Endometrium (tissue), 2 donors: ENCODE measurements around the gene TMEM161A.
"Not testable (repeated sequence)": the region's sequence is repeated elsewhere in the genome, so short reads cannot be mapped to it uniquely, and the experiment has no call there.

ENCODE experiments used
- FAIRE-seq: peaks from 2 replicates; lab custom pipeline; 2012; peaks lifted over from hg19 to GRCh38; lab: Jason Lieb, UNC
- donor health status: control.
- donor health status: control.

The TMEM161A gene

GRCh38 chr19:19155495-19156219, 17.4 kb upstream of the TMEM161A start:
- FAIRE-seq = no peak

GRCh38 chr19:19154768-19155494, 16.7 kb upstream of the TMEM161A start:
- FAIRE-seq = no peak

GRCh38 chr19:19152668-19153384, 14.5 kb upstream of the TMEM161A start:
- FAIRE-seq = no peak

GRCh38 chr19:19151418-19151817, 13.1 kb upstream of the TMEM161A start:
- FAIRE-seq = no peak

GRCh38 chr19:19149435-19149834, 11.2 kb upstream of the TMEM161A start:
- FAIRE-seq = no peak

- not testable (repeated sequence) for FAIRE-seq
Observed at GRCh38 chr19:19148504-19148903, 10.2 kb upstream of the TMEM161A start.

GRCh38 chr19:19147344-19147743, 9.1 kb upstream of the TMEM161A start:
- FAIRE-seq = no peak

- FAIRE-seq = no peak
Observed at GRCh38 chr19:19146865-19147264, 8.6 kb upstream of the TMEM161A start.

- FAIRE-seq = no peak
Observed at GRCh38 chr19:19145684-19146608, 7.7 kb upstream of the TMEM161A start.

- FAIRE-seq = no peak
Observed at GRCh38 chr19:19145281-19145680, 7.0 kb upstream of the TMEM161A start.

- FAIRE-seq = no peak
Observed at GRCh38 chr19:19142347-19142746, 4.1 kb upstream of the TMEM161A start.

GRCh38 chr19:19140476-19140875, 2.2 kb upstream of the TMEM161A start:
- FAIRE-seq = no peak

GRCh38 chr19:19139876-19140229, 1.6 kb upstream of the TMEM161A start:
- FAIRE-seq = no peak

- no peak for FAIRE-seq
Observed at GRCh38 chr19:19137556-19138108, 646 bp downstream of the TMEM161A start.

GRCh38 chr19:19135713-19136112, 2.6 kb downstream of the TMEM161A start:
- FAIRE-seq = not testable (repeated sequence)

- no peak for FAIRE-seq
Observed at GRCh38 chr19:19134687-19135158, 3.6 kb downstream of the TMEM161A start.

GRCh38 chr19:19133985-19134384, 4.3 kb downstream of the TMEM161A start:
- FAIRE-seq = no peak

- FAIRE-seq = no peak
Observed at GRCh38 chr19:19132912-19133311, 5.4 kb downstream of the TMEM161A start.

GRCh38 chr19:19131989-19132388, 6.3 kb downstream of the TMEM161A start:
- FAIRE-seq = no peak

- no peak for FAIRE-seq
Observed at GRCh38 chr19:19126102-19126501, 12.2 kb downstream of the TMEM161A start.

GRCh38 chr19:19123386-19123785, 14.9 kb downstream of the TMEM161A start:
- FAIRE-seq = no peak

- no peak for FAIRE-seq
Observed at GRCh38 chr19:19122902-19123301, 15.4 kb downstream of the TMEM161A start.
